ENCODE measurements around the gene MECR.
"Not testable (repeated sequence)": the region's sequence is repeated elsewhere in the genome, so short reads cannot be mapped to it uniquely, and the experiment has no call there.

MECR gene

DNA sequence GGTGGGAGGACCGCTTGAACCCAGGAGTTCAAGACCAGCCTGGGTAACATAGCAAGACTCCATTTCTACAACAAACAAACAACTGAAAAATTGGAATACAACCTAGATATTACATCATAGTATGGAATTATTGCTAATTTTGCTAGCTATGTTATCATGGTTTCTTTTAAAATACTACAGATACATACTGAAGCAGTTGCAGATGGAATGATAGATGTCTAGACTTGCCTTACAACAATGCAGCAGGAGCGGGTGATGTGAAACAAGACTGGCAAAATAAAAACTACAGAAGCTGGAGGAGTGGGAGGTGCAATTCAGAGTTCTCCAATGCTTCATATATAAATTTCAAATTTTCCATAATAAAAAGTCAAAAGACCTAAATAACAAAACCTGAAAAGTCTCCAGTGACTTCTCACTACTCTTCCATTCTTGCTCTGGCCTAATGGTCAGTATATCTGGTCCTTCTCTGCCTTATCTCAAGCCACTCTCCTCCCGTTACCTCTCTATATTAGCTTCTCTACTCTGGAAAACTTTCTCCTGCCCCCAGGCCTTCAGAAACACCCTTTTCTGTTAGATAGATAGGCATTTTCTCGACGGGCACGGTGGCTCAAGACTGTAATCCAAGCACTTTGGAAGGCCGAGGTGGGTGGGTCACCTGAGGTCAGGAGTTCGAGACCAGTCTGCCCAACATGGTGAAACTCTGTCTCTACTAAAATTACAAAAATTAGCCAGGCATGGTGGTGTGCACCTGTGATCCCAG is 78.5 kb downstream of the MECR start:
- POLR2A ChIA-PET = no interaction called here
- no peak for DNase-seq (ENCODE audit: low read depth, low spot score)
- TF ChIP-seq CTCF (IDR thresholded peaks at IDR 0.05; ENCODE audit: insufficient read depth, low read length, missing control alignments) = no peak
- H3K4me3 ChIP-seq (ENCODE audit: low read depth, low read length) = no peak overlapping the region
- CTCF ChIA-PET = interaction anchor here (0.8 to 2.8 kb wide), 5 partner anchors 9 to 50 kb away, joined by 3 to 10 read pairs (median 3); partner anchors contain the start of genes SRSF4 and TMEM200B

- H3K4me3 ChIP-seq (ENCODE audit: low read depth, low read length); POLR2A ChIA-PET; DNase-seq (ENCODE audit: low read depth, low spot score): not testable (repeated sequence)
- CTCF ChIA-PET = interaction anchor here (1.1 to 2.8 kb wide), 2 partner anchors 26 to 51 kb away, joined by 3 to 10 read pairs; partner anchors contain the start of gene TMEM200B
Measured at GRCh38 chr1:29150346-29150745, 80.4 kb downstream of the MECR start.

GRCh38 chr1:29148656-29149491 is 81.9 kb downstream of the MECR start:
- ChIA-PET POLR2A (no interaction called here), CTCF (interaction anchor here (1.1 kb wide), 1 partner anchor 52 kb away, joined by 3 read pairs; no protein-coding TSS in a partner anchor)
- TF ChIP-seq CTCF (IDR thresholded peaks at IDR 0.05; ENCODE audit: insufficient read depth, low read length, missing control alignments) = no peak
- H3K4me3 ChIP-seq (ENCODE audit: low read depth, low read length) = no peak overlapping the region
- DNase-seq (ENCODE audit: low read depth, low spot score) = no peak

DNA sequence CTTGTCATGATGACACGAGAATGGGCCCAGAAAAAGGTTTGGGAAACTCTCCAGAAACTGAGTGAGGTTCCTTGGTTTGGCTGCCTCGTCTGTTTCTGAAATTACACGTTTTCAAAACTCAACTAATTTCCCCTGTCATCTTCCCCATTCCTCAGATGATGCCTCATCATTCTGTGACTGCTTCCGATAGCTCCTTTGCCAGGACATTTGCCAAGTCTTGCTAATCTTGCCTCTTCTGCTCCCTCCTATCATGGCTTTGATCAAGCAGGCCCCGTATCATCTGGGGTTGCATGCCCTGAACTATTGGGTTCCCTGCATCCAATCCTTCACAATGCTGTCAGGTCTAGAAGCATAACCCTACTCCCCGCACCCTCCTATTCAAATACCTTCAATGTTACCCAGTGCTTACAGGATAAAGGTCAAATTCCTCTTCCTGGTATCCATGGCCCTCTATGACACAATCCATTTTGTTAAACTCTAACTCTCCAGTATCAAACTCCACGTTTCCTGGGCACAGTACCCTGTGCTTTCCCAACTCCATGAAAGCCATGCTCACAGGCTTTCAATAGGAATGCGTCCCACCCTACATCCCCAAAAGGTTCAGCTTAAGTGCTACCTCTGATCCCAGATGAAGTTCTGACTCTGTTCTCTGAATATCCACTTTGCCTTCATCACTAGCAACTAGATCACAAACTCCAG is 84.8 kb downstream of the MECR start:
- H3K4me3 ChIP-seq (ENCODE audit: low read depth, low read length) = no peak overlapping the region
- no peak for TF ChIP-seq CTCF (IDR thresholded peaks at IDR 0.05; ENCODE audit: insufficient read depth, low read length, missing control alignments)
- peak; percentile 59 for DNase-seq (ENCODE audit: low read depth, low spot score)
- ChIA-PET CTCF (interaction anchor here (0.6 to 1.9 kb wide), 4 partner anchors 11 to 56 kb away, joined by 3 to 8 read pairs (median 6); partner anchors contain the start of genes SRSF4 and TMEM200B), POLR2A (interaction anchor here (0.6 to 1.0 kb wide), 2 partner anchors 15 to 21 kb away, joined by 3 to 6 read pairs; no protein-coding TSS in a partner anchor)

DNA sequence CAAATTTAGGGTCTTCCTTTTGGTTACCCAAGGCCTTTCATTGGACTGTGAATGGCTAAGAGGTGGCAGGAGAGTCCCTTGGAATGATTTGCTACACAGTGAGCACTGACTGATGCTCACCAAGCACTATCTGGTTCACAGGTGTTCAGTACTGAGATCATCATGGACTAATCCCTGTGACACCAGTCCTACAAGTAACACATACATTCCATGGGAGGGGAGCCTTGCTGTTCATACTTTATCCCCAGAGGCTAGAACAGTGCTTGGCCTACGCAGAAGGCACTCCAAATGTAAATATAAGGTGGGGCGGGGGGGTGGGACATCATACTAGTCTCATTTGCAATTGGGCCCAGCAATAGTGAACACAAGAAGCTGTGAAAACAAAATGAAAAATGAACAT is 86.6 kb downstream of the MECR start:
- no peak for TF ChIP-seq CTCF (IDR thresholded peaks at IDR 0.05; ENCODE audit: insufficient read depth, low read length, missing control alignments)
- H3K4me3 ChIP-seq (ENCODE audit: low read depth, low read length) = no peak overlapping the region
- POLR2A ChIA-PET = interaction anchor here (1.0 kb wide), 1 partner anchor 16 kb away, joined by 3 read pairs; no protein-coding TSS in a partner anchor
- DNase-seq (ENCODE audit: low read depth, low spot score) = no peak
- CTCF ChIA-PET = interaction anchor here (1.9 kb wide), 1 partner anchor 20 kb away, joined by 8 read pairs; the partner anchor contains the start of gene TMEM200B

GRCh38 chr1:29142714-29143113 is 88.0 kb downstream of the MECR start:
- H3K4me3 ChIP-seq (ENCODE audit: low read depth, low read length) = no peak overlapping the region
- TF ChIP-seq CTCF (IDR thresholded peaks at IDR 0.05; ENCODE audit: insufficient read depth, low read length, missing control alignments) = no peak
- CTCF ChIA-PET = no interaction called here
- POLR2A ChIA-PET = no interaction called here
- DNase-seq (ENCODE audit: low read depth, low spot score) = no peak

Measured in AG04449 (cell line).